ENCODE measurements around the gene MAMLD1. TPM values are rescaled to one million over a fixed set of nuclear protein-coding genes. Genes with fewer than 3 reads are reported as not detected.

Gene MAMLD1
- polyA plus RNA-seq, 1 donor (not counting 4 experiments of a cell fraction or from before 2014, with no cell fraction given), result 0.98 TPM

GRCh38 chrX:150365990-150366911, 3.1 kb downstream of the MAMLD1 start:
- DNase-seq (ENCODE audit: low read depth, low spot score) (no peak), FAIRE-seq (no peak)
- Histone ChIP-seq H3K9me3 (ENCODE audit: control insufficient read depth, low read depth, low read length) (no peaks in the 10 kb centered on the region), H3K27ac (ENCODE audit: control insufficient read depth, insufficient read depth, low read length) (no peak overlapping the region), H3K4me2 (ENCODE audit: control insufficient read depth, extremely low read depth, insufficient read depth, low read depth, low read length) (peak overlapping the region; percentile 77), H2AFZ (ENCODE audit: control insufficient read depth, low read length) (no peak overlapping the region), H3K4me1 (ENCODE audit: control insufficient read depth, extremely low read depth, insufficient read depth, low read length) (peaks cover 7% of the 10 kb centered on the region), H3K79me2 (ENCODE audit: control insufficient read depth, insufficient read depth, low read length) (no peaks in the 10 kb centered on the region), H3K27me3 (ENCODE audit: control insufficient read depth, extremely low read depth, insufficient read depth, low read length) (peaks cover 15% of the 10 kb centered on the region), H3K9me1 (ENCODE audit: control insufficient read depth, extremely low read depth, insufficient read depth, low read length) (no peaks in the 10 kb centered on the region), H3K9ac (ENCODE audit: control insufficient read depth, extremely low read depth, insufficient read depth, low read length) (no peak overlapping the region), H3K4me3 (ENCODE audit: control insufficient read depth in 2 of 3, extremely low read depth in 1 of 3, insufficient read depth in 2 of 3, low read depth in 1 of 3, low read length in 3 of 3) (peak overlapping the region in 2 of 3 experiments; percentile 49 to 52), H3K36me3 (ENCODE audit: control insufficient read depth in 2 of 2, extremely low read depth in 1 of 2, insufficient read depth in 2 of 2, low read length in 2 of 2) (no peaks in the 10 kb centered on the region), H4K20me1 (ENCODE audit: control insufficient read depth, extremely low read depth, insufficient read depth, low read length) (no peaks in the 10 kb centered on the region)
- dilution Hi-C loops (cut with MboI; ENCODE audit: extremely low pct_ligation_motif_present, low sequenced_read_pairs), result no loop called here
- TF ChIP-seq EZH2 (IDR thresholded peaks at IDR 0.05; ENCODE audit: low read length) (no peak), CTCF (optimal IDR thresholded peaks at IDR 0.05 in 1 of 3, IDR thresholded peaks at IDR 0.05 in 1 of 3, conservative IDR thresholded peaks at IDR 0.05 in 1 of 3; ENCODE audit: extremely low read depth in 1 of 3, insufficient read depth in 2 of 3, low read length in 3 of 3) (no peak)

DNA sequence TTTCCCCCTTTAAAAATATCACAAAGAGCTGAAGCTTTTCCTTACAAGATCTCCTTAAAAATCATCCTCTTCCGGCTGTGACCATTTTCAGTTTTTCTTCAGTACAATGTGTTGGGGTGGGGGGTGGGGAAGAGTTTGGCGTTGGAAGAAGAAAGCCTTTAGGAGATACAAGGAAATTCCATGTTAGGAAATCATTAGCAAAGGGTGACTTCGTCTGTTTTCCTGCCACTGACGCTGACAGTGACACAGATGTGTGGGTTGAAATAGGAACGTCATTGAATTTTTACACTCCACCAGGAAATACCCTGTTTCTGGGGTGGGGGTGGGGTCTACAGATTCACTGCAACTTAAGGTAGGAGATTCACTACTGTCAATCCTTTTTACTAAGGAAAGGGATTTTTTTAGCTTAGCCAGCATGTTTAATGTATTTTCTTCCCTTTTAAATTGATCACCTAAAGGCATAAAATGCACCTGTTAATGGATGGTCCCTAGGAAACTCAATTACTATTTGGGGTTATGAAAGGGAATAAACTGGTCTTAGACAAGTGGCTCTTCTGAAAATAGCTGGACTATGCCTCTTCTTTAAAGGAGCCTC, 3.9 kb downstream of the MAMLD1 start:
- FAIRE-seq (no peak), DNase-seq (ENCODE audit: low read depth, low spot score) (no peak)
- H3K4me3 ChIP-seq (ENCODE audit: control insufficient read depth in 2 of 3, extremely low read depth in 1 of 3, insufficient read depth in 2 of 3, low read depth in 1 of 3, low read length in 3 of 3), result no peak overlapping the region
- dilution Hi-C loops (cut with MboI; ENCODE audit: extremely low pct_ligation_motif_present, low sequenced_read_pairs), result no loop called here
- peaks cover 7% of the 10 kb centered on the region for H3K27me3 ChIP-seq (ENCODE audit: control insufficient read depth, extremely low read depth, insufficient read depth, low read length)
- H3K9ac ChIP-seq (ENCODE audit: control insufficient read depth, extremely low read depth, insufficient read depth, low read length), result no peak overlapping the region
- no peak for TF ChIP-seq EZH2 (IDR thresholded peaks at IDR 0.05; ENCODE audit: low read length)
- TF ChIP-seq CTCF (optimal IDR thresholded peaks at IDR 0.05 in 1 of 3, IDR thresholded peaks at IDR 0.05 in 1 of 3, conservative IDR thresholded peaks at IDR 0.05 in 1 of 3; ENCODE audit: extremely low read depth in 1 of 3, insufficient read depth in 2 of 3, low read length in 3 of 3), result no peak
- peaks cover 5% of the 10 kb centered on the region for H3K4me1 ChIP-seq (ENCODE audit: control insufficient read depth, extremely low read depth, insufficient read depth, low read length)
- no peaks in the 10 kb centered on the region for H3K79me2 ChIP-seq (ENCODE audit: control insufficient read depth, insufficient read depth, low read length)
- no peak overlapping the region for H3K27ac ChIP-seq (ENCODE audit: control insufficient read depth, insufficient read depth, low read length)
- no peaks in the 10 kb centered on the region for H4K20me1 ChIP-seq (ENCODE audit: control insufficient read depth, extremely low read depth, insufficient read depth, low read length)
- no peak overlapping the region for H2AFZ ChIP-seq (ENCODE audit: control insufficient read depth, low read length)
- H3K4me2 ChIP-seq (ENCODE audit: control insufficient read depth, extremely low read depth, insufficient read depth, low read depth, low read length), result peak overlapping the region; percentile 77
- H3K9me1 ChIP-seq (ENCODE audit: control insufficient read depth, extremely low read depth, insufficient read depth, low read length), result no peaks in the 10 kb centered on the region
- H3K9me3 ChIP-seq (ENCODE audit: control insufficient read depth, low read depth, low read length), result no peaks in the 10 kb centered on the region
- no peaks in the 10 kb centered on the region for H3K36me3 ChIP-seq (ENCODE audit: control insufficient read depth in 2 of 2, extremely low read depth in 1 of 2, insufficient read depth in 2 of 2, low read length in 2 of 2)

Data from keratinocyte (primary cell).